Measurements from ENCODE around the gene BEGAIN. TPM values are rescaled to one million over a fixed set of nuclear protein-coding genes. Genes with fewer than 3 reads are reported as not detected.

Gene BEGAIN
- total RNA-seq, 4 donors from 2014 or later, result 0.51 to 1.8 TPM; not detected in 2

DNA sequence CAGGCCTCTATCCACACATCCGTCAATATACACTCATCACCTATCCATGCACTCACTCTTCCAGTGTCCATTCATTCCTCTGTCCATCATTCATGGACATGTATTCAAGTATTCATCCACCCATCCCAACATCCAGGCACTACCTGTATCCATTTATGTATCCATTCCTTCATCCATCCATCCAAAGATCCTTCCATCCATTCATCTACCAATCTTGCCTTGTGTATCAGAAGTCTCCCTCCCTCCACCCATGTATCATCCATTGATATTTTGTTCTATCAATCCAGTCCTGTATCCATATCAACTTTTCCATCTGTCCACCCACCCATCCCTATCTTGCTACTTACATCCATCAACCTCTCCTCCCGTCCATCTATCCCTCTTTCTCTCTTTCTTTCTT is 4.0 kb downstream of the BEGAIN start:
- TF ChIP-seq, protein P1, sequence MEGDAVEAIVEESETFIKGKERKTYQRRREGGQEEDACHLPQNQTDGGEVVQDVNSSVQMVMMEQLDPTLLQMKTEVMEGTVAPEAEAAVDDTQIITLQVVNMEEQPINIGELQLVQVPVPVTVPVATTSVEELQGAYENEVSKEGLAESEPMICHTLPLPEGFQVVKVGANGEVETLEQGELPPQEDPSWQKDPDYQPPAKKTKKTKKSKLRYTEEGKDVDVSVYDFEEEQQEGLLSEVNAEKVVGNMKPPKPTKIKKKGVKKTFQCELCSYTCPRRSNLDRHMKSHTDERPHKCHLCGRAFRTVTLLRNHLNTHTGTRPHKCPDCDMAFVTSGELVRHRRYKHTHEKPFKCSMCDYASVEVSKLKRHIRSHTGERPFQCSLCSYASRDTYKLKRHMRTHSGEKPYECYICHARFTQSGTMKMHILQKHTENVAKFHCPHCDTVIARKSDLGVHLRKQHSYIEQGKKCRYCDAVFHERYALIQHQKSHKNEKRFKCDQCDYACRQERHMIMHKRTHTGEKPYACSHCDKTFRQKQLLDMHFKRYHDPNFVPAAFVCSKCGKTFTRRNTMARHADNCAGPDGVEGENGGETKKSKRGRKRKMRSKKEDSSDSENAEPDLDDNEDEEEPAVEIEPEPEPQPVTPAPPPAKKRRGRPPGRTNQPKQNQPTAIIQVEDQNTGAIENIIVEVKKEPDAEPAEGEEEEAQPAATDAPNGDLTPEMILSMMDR (IDR thresholded peaks at IDR 0.05; ENCODE audit: low read depth), result no peak

DNA sequence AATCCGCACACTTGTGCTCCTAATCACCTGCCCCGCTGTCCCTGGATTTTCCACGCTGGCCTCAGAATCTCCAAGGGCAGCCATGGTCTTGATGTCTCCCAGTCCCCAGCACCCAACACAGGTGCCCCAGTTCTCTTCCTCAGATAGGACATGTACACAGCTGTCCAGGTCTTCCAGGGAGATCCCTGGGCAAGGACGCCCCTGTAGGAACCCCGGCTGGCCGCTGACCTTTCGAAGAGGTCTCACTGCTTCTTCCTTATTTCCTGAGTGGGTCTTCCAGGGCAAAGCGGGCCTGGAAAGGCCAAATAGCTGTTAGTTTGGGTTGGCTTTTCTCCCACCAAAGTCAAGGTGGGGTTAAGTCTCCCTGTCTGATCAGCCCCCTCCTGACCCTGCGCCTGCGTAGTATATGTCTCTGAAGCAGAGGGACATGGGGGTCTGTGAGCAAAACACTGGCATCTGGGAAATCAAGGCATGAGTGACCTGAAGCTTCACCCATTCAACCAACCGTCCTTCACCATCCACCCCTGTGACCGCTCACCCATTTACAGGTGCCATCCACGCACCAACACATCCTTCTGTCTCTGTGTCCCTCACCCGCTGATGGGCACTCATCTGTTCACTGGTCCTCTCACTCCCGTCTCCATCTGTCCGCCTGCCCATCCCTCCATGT is 4.6 kb downstream of the BEGAIN start:
- TF ChIP-seq, protein P1 (IDR thresholded peaks at IDR 0.05; ENCODE audit: low read depth), result no peak

DNA sequence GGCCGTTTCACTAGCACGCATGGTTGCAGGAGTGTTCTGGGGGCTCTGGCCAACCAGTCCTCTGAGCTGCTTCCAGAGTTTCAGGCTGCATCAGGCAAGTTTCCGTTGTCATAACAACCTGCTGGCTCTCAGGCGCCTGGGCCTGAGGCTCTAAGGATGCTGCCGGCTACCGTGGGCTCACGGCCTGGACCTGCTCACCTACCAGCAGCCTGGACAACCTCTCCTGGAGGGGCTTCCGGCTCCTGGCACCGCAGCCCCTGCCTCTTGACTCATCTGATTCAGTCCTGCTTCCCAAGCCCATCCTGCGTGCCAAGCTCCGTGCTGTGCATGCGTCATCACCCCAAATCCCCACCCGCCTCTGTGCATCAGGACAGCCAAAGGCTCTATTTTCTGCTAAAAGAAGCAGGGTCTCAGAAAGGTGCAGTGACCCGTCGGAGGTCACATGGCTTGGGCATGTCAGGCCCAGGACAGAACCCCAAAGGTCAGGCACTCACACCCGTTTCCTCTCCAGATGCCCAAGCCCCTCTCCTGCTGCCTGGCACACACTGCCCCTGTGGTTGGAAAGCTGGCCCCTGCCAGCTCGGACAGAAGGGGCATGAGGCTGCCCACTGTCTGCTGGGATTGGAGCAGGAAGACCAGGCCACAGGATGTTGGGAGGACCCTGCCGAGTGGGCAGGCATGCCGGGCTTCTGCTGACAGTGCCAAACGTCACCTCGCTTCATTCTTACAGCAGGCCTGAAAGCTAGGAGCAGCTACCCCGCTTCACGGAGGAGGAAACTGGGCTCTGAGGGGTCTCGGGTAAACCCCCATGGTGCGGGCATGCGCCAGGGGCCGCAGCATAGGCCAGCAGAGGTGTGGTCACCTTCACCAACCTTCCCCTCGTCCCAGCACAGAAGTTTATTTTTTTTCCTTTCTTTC is 5.7 kb downstream of the BEGAIN start:
- TF ChIP-seq, protein P1 (IDR thresholded peaks at IDR 0.05; ENCODE audit: low read depth), result no peak

DNA sequence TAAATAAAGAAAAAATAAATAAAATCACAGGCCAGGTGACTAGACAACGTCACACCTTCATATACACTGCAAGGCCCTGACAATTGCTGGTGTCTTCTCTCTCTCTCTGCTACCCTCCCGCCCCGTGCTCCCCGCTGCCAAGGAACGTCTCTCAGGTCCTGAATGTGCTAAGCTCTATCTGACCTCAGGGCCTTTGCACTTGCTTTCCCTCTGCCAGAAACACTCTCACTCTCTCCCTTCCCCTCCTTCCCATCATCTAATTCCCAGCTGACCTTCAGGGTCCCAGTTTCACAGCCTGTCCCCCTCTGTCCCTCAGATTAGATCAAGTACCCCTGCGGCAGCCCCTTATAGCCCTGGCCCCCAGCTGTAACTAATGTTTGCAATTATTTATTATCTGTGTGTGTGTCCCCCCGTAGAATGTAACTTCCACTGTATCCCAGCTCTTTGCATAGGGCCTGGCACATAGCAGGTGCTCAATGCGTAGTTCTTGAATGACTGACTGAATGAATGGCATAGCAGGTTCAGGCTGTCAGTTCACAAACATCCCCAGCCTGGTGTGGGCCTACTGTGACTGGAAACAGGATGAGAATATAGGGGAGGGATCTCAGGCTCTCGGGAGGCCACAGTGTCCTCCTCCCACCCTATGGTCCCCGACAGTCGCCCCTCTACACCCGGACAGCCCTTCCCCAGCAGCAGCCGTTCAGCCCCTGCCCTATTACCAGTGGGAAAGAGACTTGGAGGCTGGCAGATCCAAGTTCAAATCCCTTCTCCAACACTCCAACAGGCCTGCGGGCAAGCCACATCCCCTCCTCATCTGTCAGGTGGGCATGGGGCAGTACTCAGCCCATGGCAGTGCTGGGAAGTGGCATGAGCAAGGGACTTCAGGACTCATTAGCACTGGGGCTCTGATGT is 6.6 kb downstream of the BEGAIN start:
- TF ChIP-seq, protein P1 (IDR thresholded peaks at IDR 0.05; ENCODE audit: low read depth), result no peak

DNA sequence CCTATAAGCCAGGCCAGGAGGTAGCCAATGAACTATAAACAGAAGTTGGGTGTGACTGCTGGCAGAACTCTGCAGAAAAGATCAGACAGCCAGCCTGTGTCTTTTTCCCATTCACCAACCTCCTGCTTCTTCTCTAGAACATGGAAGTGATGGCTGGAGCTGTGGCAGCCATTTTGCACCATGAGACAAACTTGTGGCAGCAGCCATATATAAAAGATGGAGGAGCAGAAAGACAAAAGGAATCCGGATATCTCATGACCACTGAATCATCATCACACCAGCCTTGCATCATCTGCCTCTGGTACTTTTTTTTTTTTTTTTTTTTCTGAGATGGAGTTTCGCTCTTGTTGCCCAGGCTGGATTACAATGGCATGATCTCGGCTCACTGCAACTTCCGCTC is 8.7 kb downstream of the BEGAIN start:
- TF ChIP-seq, protein P1 (IDR thresholded peaks at IDR 0.05; ENCODE audit: low read depth), result no peak

DNA sequence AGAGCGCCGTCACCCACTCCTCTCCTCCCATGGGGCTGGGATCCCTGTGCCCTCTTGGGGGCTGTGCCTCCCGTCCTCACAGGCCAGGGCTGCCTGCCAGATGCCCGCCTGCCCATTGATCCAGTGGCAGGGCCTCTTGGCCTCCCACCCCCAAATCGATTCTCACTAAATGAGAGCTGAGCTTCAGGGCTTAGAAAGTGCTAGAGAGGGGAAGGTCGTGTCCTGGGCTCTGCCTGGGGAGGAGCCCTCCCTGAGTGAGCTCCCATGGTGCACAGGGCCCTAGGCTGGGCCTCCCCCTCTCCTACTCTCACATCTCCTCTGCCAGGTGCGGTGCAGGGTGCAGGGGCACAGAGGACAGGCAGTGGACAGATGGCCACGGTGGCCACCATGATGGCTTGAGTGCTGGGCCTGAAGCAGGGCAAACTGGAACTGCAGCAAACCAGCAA is 9.2 kb downstream of the BEGAIN start:
- TF ChIP-seq, protein P1 (IDR thresholded peaks at IDR 0.05; ENCODE audit: low read depth), result no peak

Data from subcutaneous adipose tissue (tissue), 4 donors.